Activated T-helper 9 cell treated with anti-CD3 and anti-CD28 coated beads, Interleukin-2, amount 50 U/mL, for 16 hours (primary cell): ENCODE results near the gene C3orf20.
"Not testable (repeated sequence)": the region's sequence is repeated elsewhere in the genome, so short reads cannot be mapped to it uniquely, and the experiment has no call there.

ENCODE experiments used
- DNase-seq: peaks from one replicate; pipeline ENCODE4 v3.0.0-alpha.2; 2020; ENCODE audit warnings: low read depth

C3orf20 gene

GRCh38 chr3:14700891-14701290, 25.9 kb downstream of the C3orf20 start:
- no peak for DNase-seq

DNA sequence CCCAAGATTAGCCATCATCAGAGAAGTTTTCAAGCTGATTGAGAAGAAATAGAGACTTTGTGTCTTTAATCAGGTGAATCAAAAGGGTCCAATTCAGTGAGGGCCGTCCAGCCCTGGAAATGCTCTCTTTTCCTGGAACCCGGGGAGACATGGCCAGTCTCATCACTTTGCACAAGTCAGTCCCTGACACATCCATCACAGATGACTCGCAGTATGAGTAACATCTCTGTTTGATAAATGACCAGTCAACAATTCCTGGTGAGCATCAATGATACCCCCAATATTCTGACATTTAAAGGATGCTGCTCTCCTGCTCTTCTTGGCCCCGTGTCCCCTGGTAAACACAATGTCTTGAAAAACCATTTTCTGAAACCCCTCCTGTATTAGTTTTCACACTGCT, 26.7 kb downstream of the C3orf20 start:
- no peak for DNase-seq

DNA sequence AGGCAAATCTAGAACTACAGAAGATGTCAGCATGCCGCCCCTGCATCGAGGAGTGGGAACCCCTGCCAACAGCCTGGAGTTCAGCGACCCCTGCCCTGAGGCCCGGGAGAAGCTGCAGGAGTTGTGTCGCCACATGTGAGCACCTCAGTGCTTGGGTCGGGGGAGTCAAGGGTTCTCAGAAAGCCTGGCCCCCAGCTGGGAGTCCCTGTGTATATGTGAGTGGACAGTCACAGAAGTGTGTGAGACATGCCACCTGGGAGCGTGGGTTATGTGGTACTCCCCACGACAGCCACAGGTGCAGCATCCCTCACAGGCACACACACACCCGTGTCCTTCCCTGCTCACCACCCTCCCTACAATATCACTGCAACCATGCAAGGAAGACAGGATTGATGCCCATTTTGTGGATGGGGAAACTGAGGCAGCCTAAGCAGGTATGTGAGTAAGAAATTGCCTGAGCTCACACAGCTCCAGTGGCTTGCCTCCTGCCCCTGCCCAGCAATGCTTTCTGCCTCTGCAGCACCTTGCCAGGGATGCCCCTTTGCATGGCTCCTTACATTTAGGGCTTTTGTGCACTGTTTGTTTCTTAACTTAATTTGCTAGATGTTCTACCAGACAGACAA, 28.3 kb downstream of the C3orf20 start:
- DNase-seq = no peak

DNA sequence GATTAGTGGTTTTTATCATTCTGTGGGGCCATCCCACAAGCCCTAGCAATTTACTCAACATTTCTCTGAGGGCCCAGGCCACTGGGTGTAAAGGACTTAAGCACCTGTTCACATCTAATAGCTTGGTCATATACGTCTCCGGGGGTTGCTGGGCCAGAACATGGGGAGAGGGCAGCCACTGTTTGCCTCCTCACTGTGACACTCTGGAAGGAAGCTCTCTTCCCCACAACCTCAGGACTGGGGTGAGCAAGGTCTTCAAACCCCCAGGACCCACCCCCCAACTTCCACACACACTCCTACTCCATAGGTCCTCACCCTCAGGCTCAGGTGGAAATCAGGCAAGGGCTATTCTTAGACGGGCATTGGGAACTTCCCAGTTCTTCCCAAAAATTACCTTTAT, 28.9 kb downstream of the C3orf20 start:
- DNase-seq = no peak

GRCh38 chr3:14706096-14706495, 31.2 kb downstream of the C3orf20 start:
- DNase-seq = no peak

DNA sequence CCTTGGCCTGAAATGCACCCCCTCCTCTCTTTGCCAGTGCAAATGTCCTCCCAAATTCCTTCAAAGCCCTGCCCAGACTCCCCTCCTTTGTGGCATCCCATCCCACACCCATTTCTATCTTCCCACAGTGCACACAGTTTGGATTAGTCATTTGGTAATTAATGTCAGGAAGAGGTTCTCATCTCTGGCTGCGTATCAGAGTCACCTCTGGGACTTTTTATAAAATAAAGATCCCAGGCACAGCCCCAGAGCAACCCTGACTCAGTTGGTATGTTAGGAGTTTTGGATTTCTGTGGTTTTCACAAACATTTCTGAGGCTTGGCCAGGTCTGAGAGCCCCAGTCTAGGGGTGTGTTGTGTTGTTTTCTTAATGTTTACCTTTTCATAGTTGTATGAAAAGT, 41.6 kb downstream of the C3orf20 start:
- DNase-seq = no peak

DNA sequence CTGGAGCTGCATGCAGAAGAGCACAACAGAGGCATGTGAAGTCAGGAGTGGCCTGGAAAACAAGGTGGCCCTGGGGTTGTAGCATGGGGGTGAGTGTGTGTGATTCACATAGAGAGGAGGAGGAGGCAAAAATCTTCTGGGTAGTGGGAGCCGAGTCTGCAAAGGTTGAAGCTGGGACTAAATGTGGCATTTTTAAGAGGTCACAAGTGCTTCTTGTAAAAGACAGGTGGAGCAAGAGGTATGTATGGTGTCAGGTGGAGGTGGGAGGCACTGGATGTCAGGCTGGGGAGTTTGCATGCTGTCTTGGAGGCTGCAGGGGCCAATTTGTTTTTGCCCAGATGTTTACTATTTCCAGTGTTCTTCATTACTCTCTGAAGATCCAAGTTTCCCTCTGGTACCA, 42.4 kb downstream of the C3orf20 start:
- no peak for DNase-seq

- no peak for DNase-seq
Observed at GRCh38 chr3:14718539-14718938, 43.6 kb downstream of the C3orf20 start.

DNA sequence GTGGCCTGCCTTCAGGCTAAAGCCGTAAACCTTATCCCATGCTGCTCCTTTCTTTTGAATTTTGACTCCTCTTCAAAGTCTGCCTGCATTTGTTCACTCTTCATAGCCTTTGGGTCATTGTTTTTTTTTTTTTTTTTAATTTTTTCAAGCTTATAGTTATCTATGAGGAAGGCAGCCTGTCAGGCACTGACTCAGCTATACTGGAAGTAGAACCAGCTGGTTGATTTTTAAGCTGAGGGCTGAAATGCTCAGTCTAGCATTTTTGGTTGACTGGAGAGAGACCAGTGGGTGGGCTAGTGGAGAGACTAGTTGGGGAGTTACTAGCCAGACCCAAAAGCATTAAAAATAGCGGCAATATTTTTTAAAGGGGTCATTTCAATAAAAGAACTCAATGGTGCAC, 44.1 kb downstream of the C3orf20 start:
- DNase-seq = no peak

GRCh38 chr3:14721126-14721864, 46.4 kb downstream of the C3orf20 start:
- no peak for DNase-seq

DNA sequence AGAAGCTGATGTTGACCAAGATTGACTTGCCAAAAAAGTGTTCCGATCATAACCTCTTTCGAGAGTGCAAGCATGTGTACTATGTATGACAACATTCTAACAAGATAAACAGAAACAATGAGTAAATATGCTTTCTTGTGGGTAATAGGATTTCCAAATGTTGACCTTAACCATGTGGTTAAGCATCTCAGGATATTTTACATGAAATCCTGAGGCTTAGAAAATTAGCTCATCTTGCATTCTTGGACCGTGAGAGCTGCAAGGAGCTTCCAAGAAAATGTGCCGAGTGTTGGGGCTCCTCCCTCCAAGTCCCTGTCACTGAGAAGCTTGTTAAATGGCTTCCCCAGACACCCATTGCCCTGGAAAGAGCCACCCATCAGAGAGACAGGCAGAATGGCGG, 50.1 kb downstream of the C3orf20 start:
- DNase-seq = no peak

GRCh38 chr3:14725564-14726440, 50.9 kb downstream of the C3orf20 start:
- no peak for DNase-seq

GRCh38 chr3:14726441-14726780, 51.5 kb downstream of the C3orf20 start:
- no peak for DNase-seq

- DNase-seq = no peak
Observed at GRCh38 chr3:14728113-14728512, 53.2 kb downstream of the C3orf20 start.

GRCh38 chr3:14730703-14731382, 55.9 kb downstream of the C3orf20 start:
- DNase-seq = no peak

DNA sequence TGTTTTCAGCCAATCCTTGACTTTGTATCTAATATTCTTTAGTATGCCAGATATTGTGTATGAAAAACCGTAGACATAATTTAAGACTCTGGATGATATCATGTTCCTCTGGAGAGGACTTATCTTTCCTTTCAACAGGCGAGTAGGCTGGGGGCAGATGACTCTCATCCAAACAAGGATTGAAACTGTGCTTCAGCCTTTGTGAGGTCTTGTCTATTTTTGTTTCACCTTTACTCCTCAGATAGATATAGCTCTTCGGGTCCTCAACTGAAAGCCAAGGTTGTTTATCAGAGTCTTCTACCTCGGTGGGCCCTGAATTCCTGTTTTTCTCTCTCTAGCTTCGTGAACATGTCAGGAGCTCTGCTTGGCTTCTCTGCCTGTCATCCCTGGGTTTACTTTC, 66.0 kb downstream of the C3orf20 start:
- DNase-seq = no peak

- no peak for DNase-seq
Observed at GRCh38 chr3:14741510-14741909, 66.6 kb downstream of the C3orf20 start.

DNA sequence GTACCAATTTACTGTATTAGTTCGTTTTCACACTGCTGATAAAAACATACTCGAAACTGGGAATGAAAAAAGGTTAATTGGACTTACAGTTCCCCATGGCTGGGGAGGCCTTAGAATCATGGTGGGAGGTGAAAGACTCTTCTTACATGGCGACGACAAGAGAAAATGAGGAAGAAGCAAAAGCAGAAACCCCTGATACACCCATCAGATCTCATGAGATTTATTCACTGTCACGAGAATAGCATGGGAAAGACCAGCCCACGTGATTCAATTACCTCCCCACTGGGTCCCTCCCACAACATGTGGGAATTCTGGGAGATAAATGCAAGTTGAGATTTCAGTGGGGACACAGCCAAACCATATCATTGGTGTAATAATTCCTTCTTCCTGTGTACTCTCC, 69.6 kb downstream of the C3orf20 start:
- no peak for DNase-seq

DNA sequence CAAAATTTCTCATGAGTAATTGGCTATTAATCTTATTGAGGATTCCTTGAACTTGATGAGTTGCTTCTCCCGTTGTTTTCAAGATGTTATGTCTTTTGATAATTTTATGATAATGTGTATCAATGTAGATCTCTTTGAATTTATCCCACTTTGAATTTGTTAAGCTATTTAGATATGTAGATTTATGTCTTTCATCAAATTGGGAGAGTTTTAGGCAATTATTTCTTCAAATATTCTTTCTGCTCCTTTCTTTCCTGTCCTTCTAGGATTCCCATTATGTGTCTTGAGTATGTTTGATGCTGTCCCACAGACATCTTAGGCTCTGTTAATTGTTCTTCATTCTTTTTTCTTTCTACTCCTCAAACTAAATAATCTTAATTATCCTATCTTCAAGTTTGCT, 75.7 kb downstream of the C3orf20 start:
- DNase-seq = no peak

DNA sequence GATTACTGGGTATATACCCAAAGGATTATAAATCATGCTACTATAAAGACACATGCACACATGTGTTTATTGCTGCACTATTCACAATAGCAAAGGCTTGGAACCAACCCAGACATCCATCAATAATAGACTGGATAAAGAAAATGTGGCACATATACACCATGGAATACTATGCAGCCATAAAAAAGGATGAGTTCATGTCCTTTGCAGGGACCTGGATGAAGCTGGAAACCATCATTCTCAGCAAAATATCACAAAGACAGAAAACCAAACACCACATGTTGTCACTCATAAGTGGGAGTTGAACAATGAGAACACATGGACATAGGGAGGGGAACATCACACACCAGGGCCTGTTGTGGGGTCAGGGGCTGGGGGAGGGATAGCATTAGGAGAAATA, 78.0 kb downstream of the C3orf20 start:
- not testable (repeated sequence) for DNase-seq

GRCh38 chr3:14757153-14757700, 82.3 kb downstream of the C3orf20 start:
- DNase-seq = no peak

GRCh38 chr3:14758297-14758696, 83.4 kb downstream of the C3orf20 start:
- DNase-seq = no peak
